MM.1S (cell line): ENCODE data around the gene SSH3.
A peak's percentile ranks its signal among the peaks of the same experiment; 100 is the strongest.

Experiments used
- DNase-seq: peaks from one replicate; pipeline ENCODE4 v3.0.0-alpha.2; 2015
- H2AFZ ChIP-seq: fragments of 300-600 bp; sonication (generic); 2 replicates; pipeline ENCODE4 v1.6.0; 2016; ENCODE audit warnings: antibody characterized with exemption, low read length
- H3F3A ChIP-seq: fragments of 300-600 bp; sonication (generic); 2 replicates; pipeline ENCODE4 v1.6.1; 2016; ENCODE audit warnings: mild to moderate bottlenecking, antibody characterized with exemption, low read length, moderate library complexity, mixed read lengths; ENCODE audit not compliant: insufficient read depth
- H3K27ac ChIP-seq: fragments of 300-600 bp; sonication (generic); 2 replicates; pipeline ENCODE4 v1.5.1; 2016; ENCODE audit warnings: mild to moderate bottlenecking, low read length
- H3K27me3 ChIP-seq: fragments of 300-600 bp; sonication (generic); replicated peaks from 2 replicates; pipeline ENCODE4 v1.6.0; 2016; ENCODE audit warnings: low read length; ENCODE audit not compliant: insufficient read depth
- H3K36me3 ChIP-seq: fragments of 300-600 bp; sonication (generic); replicated peaks from 2 replicates; pipeline ENCODE4 v1.6.1; 2016; ENCODE audit warnings: mild to moderate bottlenecking, low read length, mixed read lengths; ENCODE audit not compliant: insufficient read depth
- H3K4me1 ChIP-seq: fragments of 300-600 bp; sonication (generic); 2 replicates; pipeline ENCODE4 v1.6.1; 2016; ENCODE audit warnings: low read length, mixed read lengths
- H3K4me2 ChIP-seq: fragments of 300-600 bp; sonication (generic); 2 replicates; pipeline ENCODE4 v1.6.0; 2016; ENCODE audit warnings: low read depth, low read length
- H3K4me3 ChIP-seq: fragments of 300-600 bp; sonication (generic); 2 replicates; pipeline ENCODE4 v1.5.1; 2016; ENCODE audit warnings: low read length, mixed read lengths
- H3K79me2 ChIP-seq: fragments of 300-600 bp; sonication (generic); 2 replicates; pipeline ENCODE4 v1.6.1; 2016; ENCODE audit warnings: mixed run types, low read length, mixed read lengths
- H3K9ac ChIP-seq: fragments of 300-600 bp; sonication (generic); 2 replicates; pipeline ENCODE4 v1.6.1; 2016; ENCODE audit warnings: low read length, mixed read lengths
- H3K9me2 ChIP-seq: fragments of 300-600 bp; sonication (generic); replicated peaks from 2 replicates; pipeline ENCODE4 v1.6.1; 2016; ENCODE audit warnings: mild to moderate bottlenecking, low read length, mixed read lengths; ENCODE audit not compliant: insufficient read depth
- H3K9me3 ChIP-seq: fragments of 300-600 bp; sonication (generic); replicated peaks from 2 replicates; pipeline ENCODE4 v1.6.1; 2016; ENCODE audit warnings: mild to moderate bottlenecking, low read length, mixed read lengths; ENCODE audit not compliant: insufficient read depth
- H4K20me1 ChIP-seq: fragments of 300-600 bp; sonication (generic); 2 replicates; pipeline ENCODE4 v1.6.1; 2016; ENCODE audit warnings: mild to moderate bottlenecking, low read length, moderate library complexity, mixed read lengths; ENCODE audit not compliant: insufficient read depth
- CTCF ChIP-seq: fragments of 300-600 bp; sonication (generic); IDR thresholded peaks from 2 replicates; pipeline ENCODE4 v1.5.1; 2016; ENCODE audit warnings: antibody characterized with exemption, low read length, mixed read lengths
- EZH2 ChIP-seq: fragments of 300-600 bp; sonication (generic); optimal IDR thresholded peaks from 2 replicates; pipeline ENCODE3; 2017; ENCODE audit warnings: low read depth, mild to moderate bottlenecking, antibody characterized with exemption, low read length, mixed read lengths
- EZH2phosphoT487 ChIP-seq: fragments of 300-600 bp; sonication (generic); IDR thresholded peaks from 2 replicates; pipeline ENCODE4 v1.6.1; 2018; ENCODE audit warnings: antibody characterized with exemption, low read length

Gene SSH3

GRCh38 chr11:67271541-67272284, 31.6 kb upstream of the SSH3 start:
- Histone ChIP-seq H3K36me3 (no peaks in the 10 kb centered on the region; the same call in 1 of the 2 replicates), H3K27me3 (no peaks in the 10 kb centered on the region), H3K9me3 (no peaks in the 10 kb centered on the region), H3F3A (peaks cover 36% of the 10 kb centered on the region), H3K4me3 (no peak overlapping the region), H4K20me1 (peaks cover 45% of the 10 kb centered on the region), H3K27ac (peak overlapping the region; percentile 11; the same call in 1 of the 2 replicates), H2AFZ (no peak overlapping the region), H3K9me2 (no peaks in the 10 kb centered on the region), H3K79me2 (peaks cover 100% of the 10 kb centered on the region), H3K4me2 (peak overlapping the region; percentile 90; the same call in 1 of the 2 replicates), H3K4me1 (peaks cover 75% of the 10 kb centered on the region), H3K9ac (no peak overlapping the region; the same call in 1 of the 2 replicates)
- TF ChIP-seq CTCF (no peak), EZH2phosphoT487 (no peak), EZH2 (no peak)
- DNase-seq, result no peak

GRCh38 chr11:67272327-67273259, 30.7 kb upstream of the SSH3 start:
- Histone ChIP-seq H3K27ac (peak overlapping the region; percentile 11; the same call in 1 of the 2 replicates), H3K4me3 (no peak overlapping the region), H3K9me2 (no peaks in the 10 kb centered on the region), H3K4me1 (peaks cover 82% of the 10 kb centered on the region), H3K4me2 (peak overlapping the region; percentile 90; the same call in 1 of the 2 replicates), H3K9ac (no peak overlapping the region; the same call in 1 of the 2 replicates), H4K20me1 (peaks cover 45% of the 10 kb centered on the region), H2AFZ (no peak overlapping the region), H3F3A (peaks cover 38% of the 10 kb centered on the region), H3K36me3 (no peaks in the 10 kb centered on the region; the same call in 1 of the 2 replicates), H3K27me3 (no peaks in the 10 kb centered on the region), H3K79me2 (peaks cover 96% of the 10 kb centered on the region), H3K9me3 (no peaks in the 10 kb centered on the region)
- TF ChIP-seq EZH2 (no peak), CTCF (no peak), EZH2phosphoT487 (no peak)
- no peak for DNase-seq

GRCh38 chr11:67273260-67273990, 29.9 kb upstream of the SSH3 start:
- Histone ChIP-seq H3K4me1 (peaks cover 87% of the 10 kb centered on the region), H3K79me2 (peaks cover 96% of the 10 kb centered on the region), H3K9me3 (no peaks in the 10 kb centered on the region), H2AFZ (no peak overlapping the region), H3K27ac (no peak overlapping the region), H3K9ac (no peak overlapping the region), H4K20me1 (peaks cover 45% of the 10 kb centered on the region), H3K9me2 (no peaks in the 10 kb centered on the region), H3K36me3 (no peaks in the 10 kb centered on the region; the same call in 1 of the 2 replicates), H3K4me3 (no peak overlapping the region), H3F3A (peaks cover 33% of the 10 kb centered on the region), H3K27me3 (no peaks in the 10 kb centered on the region), H3K4me2 (no peak overlapping the region)
- no peak for DNase-seq
- TF ChIP-seq EZH2phosphoT487, result no peak
- TF ChIP-seq CTCF, result no peak
- no peak for TF ChIP-seq EZH2
